Non-pigmented ciliary epithelial cell (primary cell): ENCODE measurements around the gene AGGF1.
"Not testable (repeated sequence)": the region's sequence is repeated elsewhere in the genome, so short reads cannot be mapped to it uniquely, and the experiment has no call there.

Experiments used
- DNase-seq: peaks from one replicate; pipeline ENCODE4 v3.0.0-alpha.2; 2010; ENCODE audit warnings: low read depth

AGGF1 gene, protein sequence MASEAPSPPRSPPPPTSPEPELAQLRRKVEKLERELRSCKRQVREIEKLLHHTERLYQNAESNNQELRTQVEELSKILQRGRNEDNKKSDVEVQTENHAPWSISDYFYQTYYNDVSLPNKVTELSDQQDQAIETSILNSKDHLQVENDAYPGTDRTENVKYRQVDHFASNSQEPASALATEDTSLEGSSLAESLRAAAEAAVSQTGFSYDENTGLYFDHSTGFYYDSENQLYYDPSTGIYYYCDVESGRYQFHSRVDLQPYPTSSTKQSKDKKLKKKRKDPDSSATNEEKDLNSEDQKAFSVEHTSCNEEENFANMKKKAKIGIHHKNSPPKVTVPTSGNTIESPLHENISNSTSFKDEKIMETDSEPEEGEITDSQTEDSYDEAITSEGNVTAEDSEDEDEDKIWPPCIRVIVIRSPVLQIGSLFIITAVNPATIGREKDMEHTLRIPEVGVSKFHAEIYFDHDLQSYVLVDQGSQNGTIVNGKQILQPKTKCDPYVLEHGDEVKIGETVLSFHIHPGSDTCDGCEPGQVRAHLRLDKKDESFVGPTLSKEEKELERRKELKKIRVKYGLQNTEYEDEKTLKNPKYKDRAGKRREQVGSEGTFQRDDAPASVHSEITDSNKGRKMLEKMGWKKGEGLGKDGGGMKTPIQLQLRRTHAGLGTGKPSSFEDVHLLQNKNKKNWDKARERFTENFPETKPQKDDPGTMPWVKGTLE

DNA sequence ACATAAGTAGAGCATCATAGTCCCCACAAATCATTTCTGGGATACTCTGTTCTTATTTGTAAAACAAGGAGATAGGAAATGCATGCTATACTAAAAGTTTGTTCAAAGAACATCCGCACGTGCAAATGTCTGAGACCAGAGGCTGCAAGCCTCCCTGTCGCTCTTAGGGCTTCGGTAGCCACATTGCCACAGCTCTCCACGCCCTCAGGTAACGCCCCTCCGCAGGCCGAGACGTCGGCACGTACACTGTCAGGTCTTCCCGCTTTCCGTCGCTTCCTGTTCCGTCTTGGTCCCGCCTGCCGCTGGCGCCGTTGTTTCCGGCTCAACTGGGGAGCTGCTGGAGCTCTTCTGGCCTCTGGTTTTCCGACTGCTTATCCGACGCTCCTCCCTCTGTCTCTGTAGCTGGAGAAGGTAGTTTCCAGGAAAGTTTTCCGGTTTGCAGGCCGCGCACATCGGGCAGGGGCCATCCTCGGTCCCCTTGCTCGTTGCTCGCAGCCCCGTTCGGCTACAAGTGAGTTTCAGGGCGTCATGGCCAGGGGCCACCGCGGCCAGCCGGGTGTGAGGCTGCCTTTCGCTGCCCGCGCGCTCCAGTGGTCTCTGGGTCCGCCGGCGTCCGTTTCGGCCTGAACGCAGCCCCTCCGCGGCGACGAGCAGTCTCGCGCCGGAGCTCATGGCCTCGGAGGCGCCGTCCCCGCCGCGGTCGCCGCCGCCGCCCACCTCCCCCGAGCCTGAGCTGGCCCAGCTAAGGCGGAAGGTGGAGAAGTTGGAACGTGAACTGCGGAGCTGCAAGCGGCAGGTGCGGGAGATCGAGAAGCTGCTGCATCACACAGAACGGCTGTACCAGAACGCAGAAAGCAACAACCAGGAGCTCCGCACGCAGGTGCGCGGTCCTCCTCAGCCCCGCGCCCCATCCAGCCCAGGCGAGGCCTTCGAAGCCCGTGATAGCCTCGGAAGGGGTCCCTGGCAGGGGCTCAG, at the start of gene AGGF1:
Gene AGGF1, plus strand, starts transcription at position 308 of the 975 bp plus-strand sequence. Its CDS starts 363 bp downstream, at position 671.
- DNase-seq, result peak; percentile 77

GRCh38 chr5:76980518-76981144, 49.6 kb upstream of the AGGF1 start:
- DNase-seq, result no peak

DNA sequence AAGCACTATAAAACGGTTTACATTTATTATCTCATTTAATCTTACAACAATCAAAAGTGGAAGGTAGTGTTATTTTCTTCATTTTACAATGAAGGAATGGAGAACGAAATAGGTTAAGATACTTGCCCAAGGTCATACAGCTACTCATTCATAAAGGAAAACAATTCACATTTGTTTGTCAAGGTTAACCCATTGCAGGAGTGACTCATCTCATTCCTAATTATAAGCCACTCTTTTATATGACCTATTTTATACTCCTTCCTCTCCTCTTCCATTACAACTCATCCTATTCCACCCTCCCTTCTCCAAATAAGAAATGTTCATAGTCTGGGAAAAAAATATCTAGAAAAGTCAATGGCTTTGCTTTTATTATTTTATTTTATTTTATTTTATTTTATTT, 47.8 kb upstream of the AGGF1 start:
- DNase-seq, result no peak

DNA sequence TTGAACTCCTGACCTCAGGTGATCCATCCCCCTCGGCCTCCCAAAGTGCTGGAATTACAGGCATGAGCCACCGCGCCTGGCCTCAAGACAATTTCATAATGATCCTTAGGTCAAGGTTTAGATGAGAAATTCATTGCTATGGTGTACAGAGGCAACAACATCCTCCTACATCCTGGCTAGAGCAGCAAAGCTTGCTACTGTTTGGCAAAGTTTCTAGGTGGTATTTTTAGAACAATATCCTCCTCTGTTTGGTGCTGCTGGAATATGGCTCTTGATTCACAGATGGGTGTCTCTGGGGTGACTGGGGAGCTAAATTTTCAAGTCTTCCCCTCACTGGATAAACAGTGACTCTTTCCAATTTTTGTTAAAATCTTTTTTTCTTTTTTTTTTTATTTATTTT, 46.7 kb upstream of the AGGF1 start:
- DNase-seq, result no peak

DNA sequence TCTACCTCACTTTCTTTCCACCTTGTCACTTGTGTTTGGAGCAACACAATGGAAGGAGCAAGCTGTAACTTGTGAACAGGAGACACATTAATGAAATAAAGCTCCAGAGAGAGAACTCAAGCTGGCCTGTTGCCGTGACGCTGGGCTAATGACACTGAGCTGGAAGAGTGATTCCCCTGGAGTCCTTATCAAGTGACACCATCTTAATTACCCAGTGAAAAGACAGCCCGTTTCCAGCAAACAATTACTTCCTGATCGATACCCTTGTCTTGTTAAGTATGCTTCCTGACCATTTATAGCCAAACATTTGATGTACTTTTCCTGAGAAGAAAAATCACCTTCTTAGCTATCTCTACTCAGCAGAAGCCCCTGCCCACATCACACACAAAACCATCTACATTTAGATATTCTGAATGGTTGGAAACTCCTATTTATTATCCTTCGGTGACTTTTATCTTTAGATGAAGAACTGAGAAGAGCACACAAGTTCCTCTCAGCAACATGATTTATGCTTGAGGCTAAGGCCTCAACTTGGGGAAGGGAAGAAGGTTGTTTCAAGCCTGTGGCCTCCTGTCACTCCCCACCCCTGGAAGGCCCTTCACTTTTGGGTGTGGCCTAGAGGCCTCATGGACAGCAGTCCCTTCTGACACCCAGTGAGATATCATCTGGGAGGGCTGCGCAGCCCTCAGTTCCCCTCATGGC, 43.2 kb upstream of the AGGF1 start:
- DNase-seq, result no peak

GRCh38 chr5:76990899-76991459, 39.2 kb upstream of the AGGF1 start:
- DNase-seq, result no peak

- not testable (repeated sequence) for DNase-seq
Observed at GRCh38 chr5:76993436-76993835, 36.8 kb upstream of the AGGF1 start.

GRCh38 chr5:76994337-76994736, 35.9 kb upstream of the AGGF1 start:
- no peak for DNase-seq

- DNase-seq, result not testable (repeated sequence)
Observed at GRCh38 chr5:76998251-76998650, 32.0 kb upstream of the AGGF1 start.

GRCh38 chr5:76999451-76999850, 30.8 kb upstream of the AGGF1 start:
- peak; percentile 77 for DNase-seq

DNA sequence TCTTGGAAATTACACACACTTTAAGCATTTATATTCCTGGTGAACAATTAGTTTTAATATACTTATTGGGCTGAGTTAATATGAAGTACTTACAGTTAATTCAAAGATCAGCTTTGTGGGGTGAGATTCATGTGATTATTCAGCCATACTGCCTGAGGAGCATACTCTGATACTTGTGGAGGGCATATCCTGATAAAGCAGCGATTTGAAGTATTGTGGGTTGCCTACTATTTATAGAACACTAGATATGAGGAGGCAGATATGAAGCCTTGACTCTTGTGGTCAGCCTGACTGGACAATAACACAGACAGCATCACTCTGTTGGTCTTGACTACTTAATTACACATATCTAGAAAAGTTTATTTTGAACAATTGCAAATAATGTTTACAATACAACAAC, 27.0 kb upstream of the AGGF1 start:
- no peak for DNase-seq

DNA sequence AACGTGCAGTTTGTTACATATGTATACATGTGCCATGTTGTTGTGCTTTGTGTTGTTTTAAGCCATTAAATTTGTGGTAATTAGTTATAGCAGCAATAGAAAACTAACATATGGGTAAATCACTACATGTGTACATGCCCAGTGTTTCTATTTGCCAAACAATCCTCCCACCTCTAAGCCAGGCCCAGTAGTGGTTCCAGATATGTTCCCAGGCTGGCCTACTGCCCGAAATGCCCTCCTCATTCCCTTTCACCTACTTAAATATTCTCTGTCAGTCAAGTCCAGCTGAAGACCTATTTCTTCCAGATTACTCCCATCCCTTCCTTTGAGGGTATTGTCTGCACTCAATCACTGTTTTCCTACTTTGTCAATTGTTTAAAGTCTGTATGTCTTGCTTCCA, 24.1 kb upstream of the AGGF1 start:
- no peak for DNase-seq

- no peak for DNase-seq
Observed at GRCh38 chr5:77008413-77008812, 21.8 kb upstream of the AGGF1 start.

DNA sequence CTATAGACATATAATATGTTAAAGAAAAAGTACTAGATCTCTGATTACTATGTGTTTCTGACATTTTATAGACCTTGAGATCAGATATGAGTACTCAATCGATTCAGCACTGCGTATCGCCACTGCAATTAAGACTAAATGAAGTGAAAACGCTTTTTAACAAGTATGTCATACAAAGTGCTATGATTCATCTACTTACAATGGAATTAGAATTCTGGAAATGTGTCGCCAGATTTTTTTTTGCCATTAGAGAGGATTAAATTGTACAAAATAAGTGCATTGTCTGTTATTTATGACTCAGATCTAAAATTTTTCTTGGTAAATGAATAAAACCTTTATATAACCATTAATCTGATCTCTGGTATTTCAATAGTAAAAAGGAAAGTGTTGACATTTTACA, 20.0 kb upstream of the AGGF1 start:
- no peak for DNase-seq

DNA sequence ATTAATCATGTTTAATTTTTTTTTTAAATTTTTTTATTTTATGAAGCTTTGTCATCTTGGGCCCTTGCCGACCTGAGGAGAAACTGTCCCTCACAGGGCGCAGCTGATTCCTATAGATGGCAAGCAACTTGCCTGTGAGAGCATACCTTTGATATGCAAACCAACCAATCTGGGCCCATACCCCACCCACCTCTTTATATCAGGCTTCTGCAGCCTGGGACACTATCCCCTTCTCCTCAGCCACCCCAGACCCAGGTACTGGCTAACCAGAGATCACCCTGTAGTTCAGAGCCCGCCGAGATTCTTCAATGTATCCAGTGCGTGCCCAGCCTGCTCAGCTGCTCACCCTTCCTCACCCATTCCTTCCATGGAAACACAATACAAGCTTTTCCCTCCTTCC, 18.7 kb upstream of the AGGF1 start:
- DNase-seq, result no peak

- no peak for DNase-seq
Observed at GRCh38 chr5:77012601-77013000, 17.6 kb upstream of the AGGF1 start.

DNA sequence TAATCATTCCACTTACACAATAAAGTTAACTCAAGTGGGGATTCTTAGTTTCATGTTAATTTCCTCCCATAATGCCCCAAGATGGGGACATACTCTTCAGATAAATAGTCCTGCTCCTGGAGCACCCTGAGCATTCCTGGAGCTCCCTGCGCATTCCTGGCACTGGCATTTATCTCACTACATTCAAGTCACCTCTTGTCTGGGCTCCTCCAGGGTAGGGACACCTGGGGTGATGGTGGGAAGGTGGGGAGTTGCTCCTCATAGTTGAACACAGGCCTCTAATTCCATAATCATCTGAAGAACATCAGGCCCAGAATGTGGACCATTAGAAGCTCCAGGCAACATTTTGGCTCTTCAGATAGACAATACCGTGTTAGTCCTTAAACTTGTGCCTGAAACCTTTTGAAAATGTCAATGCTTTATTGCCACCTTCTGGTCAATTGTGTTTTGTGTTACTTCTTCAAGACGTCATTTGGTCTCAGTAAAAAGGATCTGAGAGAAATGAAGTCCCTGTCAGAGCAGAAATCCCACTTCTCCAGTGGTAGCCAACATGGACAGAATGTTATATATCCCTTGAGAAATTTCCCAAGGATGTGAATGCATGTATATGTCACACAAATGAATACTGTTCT, 14.2 kb upstream of the AGGF1 start:
- DNase-seq, result peak; percentile 47

DNA sequence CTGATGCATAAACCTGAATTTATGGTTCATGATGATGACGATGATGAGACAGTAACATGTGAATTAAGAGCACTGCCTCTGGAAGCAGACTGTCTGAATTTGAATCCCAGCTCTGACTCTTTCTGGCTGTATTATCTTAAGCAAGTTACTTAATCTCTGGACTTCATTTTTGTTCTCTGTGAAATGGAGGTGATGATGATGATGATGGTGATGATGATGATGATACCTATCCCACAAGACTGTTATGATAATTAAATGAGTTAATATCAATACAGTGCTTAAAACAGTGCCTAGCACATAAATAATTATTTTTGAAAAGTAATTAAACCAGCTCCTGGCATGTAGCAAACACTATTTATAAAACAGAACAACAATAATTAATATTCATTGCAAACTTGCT, 13.2 kb upstream of the AGGF1 start:
- DNase-seq, result no peak

DNA sequence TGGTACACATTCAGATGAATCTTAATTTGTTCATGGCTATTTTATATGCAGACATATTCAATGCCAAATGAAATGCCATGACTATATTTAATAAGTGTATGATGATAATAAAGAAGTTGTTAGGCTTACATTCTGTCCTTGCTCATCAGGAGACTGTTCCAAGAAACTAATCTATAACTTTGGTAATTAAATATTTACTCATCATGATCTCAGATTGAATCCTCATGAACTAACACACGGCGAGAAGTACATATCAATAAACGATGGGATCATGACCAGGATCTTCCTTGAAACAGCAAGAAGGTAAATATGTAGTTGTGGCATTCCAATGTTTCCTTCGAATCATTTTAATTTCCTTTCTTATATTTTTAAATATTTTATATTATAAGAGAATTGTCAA, 12.5 kb upstream of the AGGF1 start:
- DNase-seq, result no peak
